HCT116 (cell line): ENCODE results near the gene NUP210. TPM values are rescaled to one million over a fixed set of nuclear protein-coding genes. Genes with fewer than 3 reads are reported as not detected.

Experiments
- ATAC-seq: fragments of 200-7000 bp; cut with Tn5 transposase; 2 replicates; pipeline ENCODE4 v1.9.1; 2020; ENCODE audit warnings: mild to moderate bottlenecking, moderate library complexity
- BruUV-seq: library from RNA; stranded (reverse); fragments of 400-500 nt; replicated peaks from 2 replicates; lab custom pipeline; 2021; lab: Mats Ljungman, UMichigan
- CTCF ChIA-PET: fragments of 300-600 bp; sonication (Branson Sonifier 250); formaldehyde crosslinking; loops from one replicate; lab custom pipeline; 2021; ENCODE audit warnings: antibody characterized with exemption; lab: Charles Lee
- POLR2A ChIA-PET: fragments of 300-600, 350-600 bp; sonication (Branson Sonifier 250); formaldehyde crosslinking; loops from one replicate; lab custom pipeline; 2021; ENCODE audit warnings: antibody characterized with exemption; lab: Charles Lee
- RAD21 ChIA-PET, 2 experiments: fragments of 300-600 bp; sonication (Branson Sonifier 250); formaldehyde crosslinking; loops; one replicate each; lab custom pipeline; 2023; ENCODE audit warnings: low total read pairs in 2 of 2; ENCODE audit not compliant: uncharacterized antibody in 2 of 2, unreplicated experiment in 2 of 2, low non-redundant PET in 1 of 2; lab: Charles Lee
- DNase-seq: peaks from one replicate; pipeline ENCODE4 v3.0.0-alpha.2; 2010; ENCODE audit warnings: low read depth, low spot score
- H2AFZ ChIP-seq: fragments of 200-600 bp; shearing (Covaris generic), sonication (generic); 2 replicates; pipeline ENCODE4 v1.6.1; 2017; ENCODE audit warnings: low read depth, mixed run types, mixed read lengths, antibody characterized with exemption, low read length; ENCODE audit not compliant: poor library complexity, severe bottlenecking
- H3K27ac ChIP-seq: 2 replicates; pipeline ENCODE4 v1.5.1; 2012; ENCODE audit warnings: low read depth, low read length
- H3K27me3 ChIP-seq: fragments of 200-600 bp; sonication (generic); 2 replicates; pipeline ENCODE4 v1.6.1; 2016; ENCODE audit warnings: mixed run types, low read length, mixed read lengths; ENCODE audit not compliant: insufficient read depth
- H3K36me3 ChIP-seq, 2 experiments: fragments of 200-500 bp in 1 of 2; fragments of 200-600 bp in 1 of 2; sonication (Bioruptor generic) in 1 of 2; sonication (generic) in 1 of 2; 2 replicates each; pipeline versions ENCODE4 v1.5.1 to v1.6.1; 2014 to 2016; ENCODE audit warnings: low read length in 2 of 2, inconsistent platforms in 1 of 2, mixed read lengths in 1 of 2, mixed run types in 1 of 2; ENCODE audit not compliant: insufficient read depth in 2 of 2, control insufficient read depth in 1 of 2
- H3K4me1 ChIP-seq, 2 experiments: fragments of 200-600 bp in 1 of 2; sonication (generic) in 1 of 2; 2 replicates each; pipeline versions ENCODE4 v1.5.1 to v1.6.1; 2012 to 2017; ENCODE audit warnings: low read length in 2 of 2, inconsistent platforms in 1 of 2, mild to moderate bottlenecking in 1 of 2, mixed read lengths in 1 of 2, mixed run types in 1 of 2, moderate library complexity in 1 of 2; ENCODE audit not compliant: insufficient read depth in 2 of 2, control insufficient read depth in 1 of 2
- H3K4me2 ChIP-seq: fragments of 200-600 bp; sonication (generic); 2 replicates; pipeline ENCODE4 v1.6.1; 2017; ENCODE audit warnings: mixed run types, low read length, mixed read lengths
- H3K4me3 ChIP-seq, 2 experiments: fragments of 200-600 bp in 1 of 2; sonication (generic) in 1 of 2; replicated peaks in 1 of 2; 2 replicates each; pipeline ENCODE4 v1.5.1; 2011 to 2016; ENCODE audit warnings: low read length in 2 of 2, control low read depth in 1 of 2, low read depth in 1 of 2, mild to moderate bottlenecking in 1 of 2, mixed read lengths in 1 of 2, mixed run types in 1 of 2
- H3K79me2 ChIP-seq: fragments of 200-600 bp; sonication (generic); 2 replicates; pipeline ENCODE4 v1.6.1; 2017; ENCODE audit warnings: mild to moderate bottlenecking, mixed run types, low read length, moderate library complexity, mixed read lengths; ENCODE audit not compliant: insufficient read depth
- H3K9ac ChIP-seq: fragments of 200-600 bp; sonication (generic); 2 replicates; pipeline ENCODE4 v1.6.1; 2016; ENCODE audit warnings: low read length, mixed read lengths
- H3K9me2 ChIP-seq: fragments of 200-600 bp; sonication (generic), shearing (Covaris generic); 2 replicates; pipeline ENCODE4 v1.6.1; 2017; ENCODE audit warnings: mixed run types, mild to moderate bottlenecking, moderate library complexity; ENCODE audit not compliant: insufficient read depth
- H3K9me3 ChIP-seq, 2 experiments: fragments of 200-500 bp in 1 of 2; fragments of 200-600 bp in 1 of 2; sonication (Bioruptor generic) in 1 of 2; sonication (generic) in 1 of 2; 2 replicates each; pipeline ENCODE4 v1.6.1; 2014 to 2017; ENCODE audit warnings: low read length in 2 of 2, mixed read lengths in 2 of 2, inconsistent platforms in 1 of 2, low read depth in 1 of 2, mild to moderate bottlenecking in 1 of 2, mixed run types in 1 of 2, moderate library complexity in 1 of 2; ENCODE audit not compliant: control insufficient read depth in 1 of 2, insufficient read depth in 1 of 2
- H4K20me1 ChIP-seq: fragments of 200-600 bp; sonication (generic), shearing (Covaris generic); 2 replicates; pipeline ENCODE4 v1.6.1; 2017; ENCODE audit warnings: mixed run types, mild to moderate bottlenecking, moderate library complexity; ENCODE audit not compliant: insufficient read depth
- CBX3 ChIP-seq: IDR thresholded peaks from 2 replicates; pipeline ENCODE4 v1.6.1; 2012; ENCODE audit warnings: low read depth
- ELF1 ChIP-seq: IDR thresholded peaks from 2 replicates; pipeline ENCODE4 v1.6.1; 2012; ENCODE audit warnings: low read depth, borderline replicate concordance
- EZH2 ChIP-seq: fragments of 200-600 bp; sonication (generic); IDR thresholded peaks from 2 replicates; pipeline ENCODE4 v1.6.1; 2017; ENCODE audit warnings: antibody characterized with exemption, mixed run types
- EZH2phosphoT487 ChIP-seq: fragments of 200-600 bp; IDR thresholded peaks from 2 replicates; pipeline ENCODE4 v1.6.1; 2018; ENCODE audit warnings: antibody characterized with exemption, borderline replicate concordance
- JUND ChIP-seq: IDR thresholded peaks from 2 replicates; pipeline ENCODE4 v1.6.1; 2012
- POLR2A ChIP-seq: IDR thresholded peaks from 2 replicates; pipeline ENCODE4 v1.7.0; 2011; ENCODE audit warnings: borderline replicate concordance; ENCODE audit not compliant: insufficient read depth, insufficient read length; ENCODE audit errors: extremely low read depth
- POLR2AphosphoS5 ChIP-seq: IDR thresholded peaks from 2 replicates; pipeline ENCODE4 v1.6.1; 2011; ENCODE audit warnings: mild to moderate bottlenecking, low read depth, low read length, moderate library complexity
- SIN3A ChIP-seq: IDR thresholded peaks from 2 replicates; pipeline ENCODE4 v1.6.1; 2012; ENCODE audit warnings: low read depth
- SP1 ChIP-seq: IDR thresholded peaks from 2 replicates; pipeline ENCODE4 v1.6.1; 2012; ENCODE audit warnings: low read depth
- TCF7L2 ChIP-seq: IDR thresholded peaks from 2 replicates; pipeline ENCODE4 v1.7.0; 2011; ENCODE audit warnings: borderline replicate concordance, inconsistent platforms; ENCODE audit not compliant: insufficient read depth, insufficient read length; ENCODE audit errors: extremely low read depth
- YY1 ChIP-seq: IDR thresholded peaks from 2 replicates; pipeline ENCODE4 v1.6.1; 2011; ENCODE audit warnings: low read length, low read depth, moderate library complexity, mild to moderate bottlenecking; ENCODE audit not compliant: insufficient replicate concordance; ENCODE audit errors: extremely low read depth
- ZFX ChIP-seq: fragments of 450-650 bp; IDR thresholded peaks from 2 replicates; pipeline ENCODE4 v1.6.1; 2017
- intact Hi-C: fragments of 100-400 bp; cut with micrococcal nuclease; formaldehyde crosslinking; loops from 2 replicates; pipeline ENCODE4 v1.10.0; 2022
- total RNA-seq: library from RNA; stranded (reverse); gene quantifications from one replicate; pipeline ENCODE4 v1.2.1, GENCODE V29; 2021; ENCODE audit not compliant: unreplicated experiment
- TF ChIP-seq, protein P1 (sequence below): IDR thresholded peaks from 2 replicates; pipeline ENCODE4 v1.6.1; 2012
- TF ChIP-seq, protein P2 (sequence below), 3 experiments: fragments of 200-600 bp in 1 of 3; sonication (generic) in 1 of 3; IDR thresholded peaks in 2 of 3; conservative IDR thresholded peaks in 1 of 3; 2 replicates each; pipeline ENCODE4 v1.5.1; 2012 to 2017; ENCODE audit warnings: low read depth in 2 of 3, low read length in 2 of 3, antibody characterized with exemption in 1 of 3, borderline replicate concordance in 1 of 3, control low read depth in 1 of 3, mild to moderate bottlenecking in 1 of 3, mixed read lengths in 1 of 3, mixed run types in 1 of 3, moderate library complexity in 1 of 3; ENCODE audit not compliant: insufficient read depth in 1 of 3
- TF ChIP-seq, protein P3 (sequence below): IDR thresholded peaks from 2 replicates; pipeline ENCODE4 v1.6.1; 2012; ENCODE audit warnings: low read depth

Gene NUP210
- total RNA-seq, 1 experiment from 2014 or later = 74.9 TPM

DNA sequence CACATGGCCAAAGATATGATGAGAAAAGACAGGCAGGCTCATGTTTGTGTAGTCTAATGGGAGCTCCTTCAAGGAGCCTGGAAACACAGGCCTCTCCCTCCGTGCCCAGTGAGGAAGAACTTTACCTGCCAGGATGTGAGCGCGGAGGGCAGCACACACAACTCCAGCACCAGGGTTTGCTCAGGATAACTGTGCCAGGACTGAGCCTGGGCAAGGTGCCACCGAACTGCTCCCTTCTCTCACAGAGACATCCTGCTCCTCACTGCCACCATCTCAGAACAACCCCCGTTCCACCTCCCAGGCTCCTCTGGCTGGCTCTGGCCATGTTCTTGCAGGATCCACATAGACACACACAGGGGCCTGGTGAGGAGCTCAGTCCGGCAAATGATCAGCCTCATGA lies 87.4 kb downstream of the NUP210 start:
- H3K9ac ChIP-seq = no peak overlapping the region
- no peaks in the 10 kb centered on the region for H3K9me2 ChIP-seq
- intact Hi-C loops = no loop called here
- BruUV-seq = no TSS peak
- DNase-seq (no peak), ATAC-seq (no peak)
- ChIA-PET RAD21 (no interaction called here), POLR2A (no interaction called here)
- H3K4me2 ChIP-seq = no peak overlapping the region
- H3K36me3 ChIP-seq = peaks cover 18 to 24% of the 10 kb centered on the region in 2 experiments; a peak in 3 of 4 replicates
- no peaks in the 10 kb centered on the region for H3K4me1 ChIP-seq
- no peaks in the 10 kb centered on the region for H3K9me3 ChIP-seq
- no peaks in the 10 kb centered on the region for H3K79me2 ChIP-seq
- no peak for TF ChIP-seq POLR2AphosphoS5
- no peak for TF ChIP-seq YY1
- no peak for TF ChIP-seq POLR2A
- TF ChIP-seq ZFX = no peak
- TF ChIP-seq TCF7L2 = no peak
- TF ChIP-seq, protein P1, sequence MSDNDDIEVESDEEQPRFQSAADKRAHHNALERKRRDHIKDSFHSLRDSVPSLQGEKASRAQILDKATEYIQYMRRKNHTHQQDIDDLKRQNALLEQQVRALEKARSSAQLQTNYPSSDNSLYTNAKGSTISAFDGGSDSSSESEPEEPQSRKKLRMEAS = no peak
- TF ChIP-seq SP1 = no peak
- no peak for TF ChIP-seq EZH2phosphoT487
- TF ChIP-seq CBX3 = no peak
- no peak for TF ChIP-seq JUND
- no peak for TF ChIP-seq EZH2
- no peak for TF ChIP-seq ELF1
- TF ChIP-seq, protein P2, sequence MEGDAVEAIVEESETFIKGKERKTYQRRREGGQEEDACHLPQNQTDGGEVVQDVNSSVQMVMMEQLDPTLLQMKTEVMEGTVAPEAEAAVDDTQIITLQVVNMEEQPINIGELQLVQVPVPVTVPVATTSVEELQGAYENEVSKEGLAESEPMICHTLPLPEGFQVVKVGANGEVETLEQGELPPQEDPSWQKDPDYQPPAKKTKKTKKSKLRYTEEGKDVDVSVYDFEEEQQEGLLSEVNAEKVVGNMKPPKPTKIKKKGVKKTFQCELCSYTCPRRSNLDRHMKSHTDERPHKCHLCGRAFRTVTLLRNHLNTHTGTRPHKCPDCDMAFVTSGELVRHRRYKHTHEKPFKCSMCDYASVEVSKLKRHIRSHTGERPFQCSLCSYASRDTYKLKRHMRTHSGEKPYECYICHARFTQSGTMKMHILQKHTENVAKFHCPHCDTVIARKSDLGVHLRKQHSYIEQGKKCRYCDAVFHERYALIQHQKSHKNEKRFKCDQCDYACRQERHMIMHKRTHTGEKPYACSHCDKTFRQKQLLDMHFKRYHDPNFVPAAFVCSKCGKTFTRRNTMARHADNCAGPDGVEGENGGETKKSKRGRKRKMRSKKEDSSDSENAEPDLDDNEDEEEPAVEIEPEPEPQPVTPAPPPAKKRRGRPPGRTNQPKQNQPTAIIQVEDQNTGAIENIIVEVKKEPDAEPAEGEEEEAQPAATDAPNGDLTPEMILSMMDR (IDR thresholded peaks at IDR 0.05 in 2 of 3, conservative IDR thresholded peaks at IDR 0.05 in 1 of 3; ENCODE audit: borderline replicate concordance in 1 of 3, insufficient read depth in 1 of 3, low read depth in 2 of 3, low read length in 2 of 3) = no peak
- TF ChIP-seq, protein P3, sequence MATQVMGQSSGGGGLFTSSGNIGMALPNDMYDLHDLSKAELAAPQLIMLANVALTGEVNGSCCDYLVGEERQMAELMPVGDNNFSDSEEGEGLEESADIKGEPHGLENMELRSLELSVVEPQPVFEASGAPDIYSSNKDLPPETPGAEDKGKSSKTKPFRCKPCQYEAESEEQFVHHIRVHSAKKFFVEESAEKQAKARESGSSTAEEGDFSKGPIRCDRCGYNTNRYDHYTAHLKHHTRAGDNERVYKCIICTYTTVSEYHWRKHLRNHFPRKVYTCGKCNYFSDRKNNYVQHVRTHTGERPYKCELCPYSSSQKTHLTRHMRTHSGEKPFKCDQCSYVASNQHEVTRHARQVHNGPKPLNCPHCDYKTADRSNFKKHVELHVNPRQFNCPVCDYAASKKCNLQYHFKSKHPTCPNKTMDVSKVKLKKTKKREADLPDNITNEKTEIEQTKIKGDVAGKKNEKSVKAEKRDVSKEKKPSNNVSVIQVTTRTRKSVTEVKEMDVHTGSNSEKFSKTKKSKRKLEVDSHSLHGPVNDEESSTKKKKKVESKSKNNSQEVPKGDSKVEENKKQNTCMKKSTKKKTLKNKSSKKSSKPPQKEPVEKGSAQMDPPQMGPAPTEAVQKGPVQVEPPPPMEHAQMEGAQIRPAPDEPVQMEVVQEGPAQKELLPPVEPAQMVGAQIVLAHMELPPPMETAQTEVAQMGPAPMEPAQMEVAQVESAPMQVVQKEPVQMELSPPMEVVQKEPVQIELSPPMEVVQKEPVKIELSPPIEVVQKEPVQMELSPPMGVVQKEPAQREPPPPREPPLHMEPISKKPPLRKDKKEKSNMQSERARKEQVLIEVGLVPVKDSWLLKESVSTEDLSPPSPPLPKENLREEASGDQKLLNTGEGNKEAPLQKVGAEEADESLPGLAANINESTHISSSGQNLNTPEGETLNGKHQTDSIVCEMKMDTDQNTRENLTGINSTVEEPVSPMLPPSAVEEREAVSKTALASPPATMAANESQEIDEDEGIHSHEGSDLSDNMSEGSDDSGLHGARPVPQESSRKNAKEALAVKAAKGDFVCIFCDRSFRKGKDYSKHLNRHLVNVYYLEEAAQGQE = no peak
- no peak for TF ChIP-seq SIN3A
- TF ChIP-seq, all 23 proteins: peak for 0
- H3K27me3 ChIP-seq = no peaks in the 10 kb centered on the region
- no peaks in the 10 kb centered on the region for H4K20me1 ChIP-seq
- H3K27ac ChIP-seq = no peak overlapping the region
- no peak overlapping the region for H3K4me3 ChIP-seq
- CTCF ChIA-PET = no interaction called here
- no peak overlapping the region for H2AFZ ChIP-seq
